Measurements from ENCODE around the gene ITGAV.

The ITGAV gene

GRCh38 chr2:186687807-186688211 is 98.0 kb downstream of the ITGAV start:
- DNase-seq = peak; percentile 42

GRCh38 chr2:186688813-186689212 is 99.0 kb downstream of the ITGAV start:
- no peak for DNase-seq

- DNase-seq = no peak
Observed at GRCh38 chr2:186690786-186691185, 100.9 kb downstream of the ITGAV start.

- no peak for DNase-seq
Observed at GRCh38 chr2:186691231-186691630, 101.4 kb downstream of the ITGAV start.

GRCh38 chr2:186691900-186692299 is 102.0 kb downstream of the ITGAV start:
- no peak for DNase-seq

- no peak for DNase-seq
Observed at GRCh38 chr2:186693446-186693832, 103.6 kb downstream of the ITGAV start.

- DNase-seq = peak; percentile 39
Observed at GRCh38 chr2:186695081-186695756, 105.4 kb downstream of the ITGAV start.

GRCh38 chr2:186696290-186696689 is 106.4 kb downstream of the ITGAV start:
- DNase-seq = no peak

- DNase-seq = no peak
Observed at GRCh38 chr2:186696804-186697203, 106.9 kb downstream of the ITGAV start.

GRCh38 chr2:186697536-186697935 is 107.7 kb downstream of the ITGAV start:
- DNase-seq = no peak

- no peak for DNase-seq
Observed at GRCh38 chr2:186699742-186700141, 109.9 kb downstream of the ITGAV start.

- no peak for DNase-seq
Observed at GRCh38 chr2:186702006-186702405, 112.2 kb downstream of the ITGAV start.

- no peak for DNase-seq
Observed at GRCh38 chr2:186702501-186702900, 112.6 kb downstream of the ITGAV start.

GRCh38 chr2:186704897-186705296 is 115.0 kb downstream of the ITGAV start:
- no peak for DNase-seq

GRCh38 chr2:186709529-186710450 is 119.9 kb downstream of the ITGAV start:
- DNase-seq = no peak

- DNase-seq = no peak
Observed at GRCh38 chr2:186713691-186714090, 123.8 kb downstream of the ITGAV start.

GRCh38 chr2:186714611-186715010 is 124.8 kb downstream of the ITGAV start:
- peak; percentile 67 for DNase-seq

GRCh38 chr2:186716004-186716403 is 126.1 kb downstream of the ITGAV start:
- DNase-seq = no peak

GRCh38 chr2:186716899-186717298 is 127.0 kb downstream of the ITGAV start:
- no peak for DNase-seq

- no peak for DNase-seq
Observed at GRCh38 chr2:186717320-186718007, 127.6 kb downstream of the ITGAV start.

GRCh38 chr2:186718122-186718521 is 128.3 kb downstream of the ITGAV start:
- DNase-seq = no peak

- no peak for DNase-seq
Observed at GRCh38 chr2:186718903-186719302, 129.0 kb downstream of the ITGAV start.

- DNase-seq = no peak
Observed at GRCh38 chr2:186721956-186722355, 132.1 kb downstream of the ITGAV start.

- DNase-seq = no peak
Observed at GRCh38 chr2:186724736-186725135, 134.9 kb downstream of the ITGAV start.
